K562 (cell line): Measurements from ENCODE around the gene ZBTB38. TPM values are rescaled to one million over a fixed set of nuclear protein-coding genes. Genes with fewer than 3 reads are reported as not detected.

ENCODE experiments used
- ATAC-seq: fragments of 200-7000 bp; cut with Tn5 transposase; 3 replicates; pipeline ENCODE4 v1.9.1; 2020; ENCODE audit warnings: moderate library complexity
- BruUV-seq: library from RNA; stranded (reverse); fragments of 400-500 nt; replicated peaks from 2 replicates; lab custom pipeline; 2021; lab: Mats Ljungman, UMichigan
- CTCF ChIA-PET: fragments of 300-600 bp; formaldehyde crosslinking; extraction: SDS; loops from one replicate; lab custom pipeline; 2021; ENCODE audit warnings: low intra/inter-chr PET ratio; lab: Yijun Ruan, JAX
- POLR2A ChIA-PET: fragments of 300-600, 350-650 bp; sonication (Branson Sonifier 250); formaldehyde crosslinking; extraction: SDS; loops from one replicate; lab custom pipeline; 2021; ENCODE audit warnings: antibody characterized with exemption, inconsistent platforms; lab: Yijun Ruan, JAX
- DNase-seq, 4 experiments: peaks; one replicate each; pipeline versions ENCODE4 v3.0.0 to v3.0.0-alpha.2; 2011 to 2018; ENCODE audit warnings: low spot score in 3 of 4, mixed read lengths in 3 of 4; ENCODE audit errors: extremely low read depth in 1 of 4
- FAIRE-seq: peaks from 2 replicates; lab custom pipeline; 2011; peaks lifted over from hg19 to GRCh38; lab: Jason Lieb, UNC
- H2AFZ ChIP-seq: 2 replicates; pipeline ENCODE4 v1.6.0; 2011; ENCODE audit warnings: low read depth, low read length, control low read depth, inconsistent platforms
- H3K27ac ChIP-seq: fragments of 200-600 bp; 3 replicates; pipeline ENCODE4 v1.8.0; 2011; ENCODE audit warnings: low read depth, mild to moderate bottlenecking, control low read depth, inconsistent platforms, low read length, moderate library complexity, mixed read lengths; ENCODE audit errors: extremely low read depth
- H3K27me3 ChIP-seq, 2 experiments: fragments of 300-600 bp in 1 of 2; 2 replicates in 1 of 2; 3 replicates in 1 of 2; pipeline versions ENCODE4 v1.6.0 to v1.8.0; 2011; ENCODE audit warnings: inconsistent platforms in 2 of 2, low read length in 2 of 2, mild to moderate bottlenecking in 1 of 2, mixed read lengths in 1 of 2, moderate library complexity in 1 of 2; ENCODE audit not compliant: control insufficient read depth in 2 of 2, insufficient read depth in 2 of 2
- H3K36me3 ChIP-seq: fragments of 300-600 bp; 3 replicates; pipeline ENCODE4 v1.8.0; 2011; ENCODE audit warnings: mild to moderate bottlenecking, low read length, inconsistent platforms; ENCODE audit not compliant: control insufficient read depth, insufficient read depth
- H3K4me1 ChIP-seq, 2 experiments: fragments of 200-600 bp in 1 of 2; replicated peaks in 1 of 2; 2 replicates in 1 of 2; 3 replicates in 1 of 2; pipeline versions ENCODE4 v1.5.1 to v1.8.0; 2011; ENCODE audit warnings: inconsistent platforms in 2 of 2, low read length in 2 of 2, mild to moderate bottlenecking in 1 of 2, mixed read lengths in 1 of 2, moderate library complexity in 1 of 2; ENCODE audit not compliant: control insufficient read depth in 2 of 2, insufficient read depth in 2 of 2
- H3K4me2 ChIP-seq: 2 replicates; pipeline ENCODE4 v1.6.1; 2011; ENCODE audit warnings: low read length, control low read depth, inconsistent platforms, mixed read lengths; ENCODE audit not compliant: insufficient read depth
- H3K4me3 ChIP-seq: fragments of 200-600 bp; sonication (generic), shearing (Covaris generic); 2 replicates; pipeline ENCODE4 v1.5.1; 2016; ENCODE audit warnings: control low read depth, inconsistent platforms
- H3K79me2 ChIP-seq: fragments of 200-600 bp; 3 replicates; pipeline ENCODE4 v1.8.0; 2011; ENCODE audit warnings: low read length, inconsistent platforms; ENCODE audit not compliant: control insufficient read depth, insufficient read depth
- H3K9ac ChIP-seq, 2 experiments: 2 replicates each; pipeline versions ENCODE4 v1.6.0 to v1.6.1; 2011; ENCODE audit warnings: low read depth in 2 of 2, low read length in 2 of 2, control low read depth in 1 of 2, inconsistent platforms in 1 of 2, mild to moderate bottlenecking in 1 of 2, mixed read lengths in 1 of 2; ENCODE audit not compliant: insufficient read depth in 1 of 2
- H3K9me1 ChIP-seq: one replicate; pipeline ENCODE4 v1.6.0; 2011; ENCODE audit warnings: inconsistent platforms, mild to moderate bottlenecking, low read length, moderate library complexity; ENCODE audit not compliant: control insufficient read depth, insufficient read depth
- H3K9me3 ChIP-seq: replicated peaks from 2 replicates; pipeline ENCODE4 v1.5.1; 2011; ENCODE audit warnings: low read depth, low read length, inconsistent platforms; ENCODE audit not compliant: control insufficient read depth, insufficient read depth
- H4K20me1 ChIP-seq: replicated peaks from 2 replicates; pipeline ENCODE4 v1.6.1; 2011; ENCODE audit warnings: low read length, inconsistent platforms, mixed read lengths; ENCODE audit not compliant: control insufficient read depth, insufficient read depth
- ATF1 ChIP-seq, 2 experiments: fragments of 450-650 bp in 1 of 2; IDR thresholded peaks; 2 replicates each; pipeline ENCODE4 v1.6.1; 2016; ENCODE audit warnings: missing compliant biosample characterization in 1 of 2, missing genetic modification characterization in 1 of 2
- ATF7 ChIP-seq: fragments of 450-650 bp; IDR thresholded peaks from 2 replicates; pipeline ENCODE4 v1.7.1; 2014; ENCODE audit warnings: mild to moderate bottlenecking, moderate library complexity
- GATAD2A ChIP-seq: fragments of 450-650 bp; IDR thresholded peaks from 2 replicates; pipeline ENCODE4 v1.6.1; 2017
- GTF2A2 ChIP-seq: IDR thresholded peaks from 2 replicates; pipeline ENCODE4 v1.6.1; 2016; ENCODE audit warnings: mild to moderate bottlenecking, missing genetic modification characterization, missing compliant biosample characterization
- HCFC1 ChIP-seq: IDR thresholded peaks from 2 replicates; pipeline ENCODE4 v1.6.1; 2012; ENCODE audit warnings: low read depth, low read length, improper control_type of control experiment
- MAFF ChIP-seq: IDR thresholded peaks from 2 replicates; pipeline ENCODE4 v1.6.1; 2012; ENCODE audit warnings: low read length, improper control_type of control experiment
- RBM34 ChIP-seq: fragments of 200-400 bp; formaldehyde crosslinking; IDR thresholded peaks from 2 replicates; pipeline ENCODE4 v1.6.1; 2018; ENCODE audit warnings: low read length, borderline replicate concordance; ENCODE audit not compliant: insufficient read depth
- RCOR1 ChIP-seq, 2 experiments: IDR thresholded peaks; 2 replicates each; pipeline ENCODE4 v1.6.1; 2012; ENCODE audit warnings: low read depth in 2 of 2, low read length in 2 of 2, borderline replicate concordance in 1 of 2, improper control_type of control experiment in 1 of 2
- TCF7 ChIP-seq: sonication (generic); IDR thresholded peaks from 2 replicates; pipeline ENCODE4 v1.6.1; 2016; ENCODE audit warnings: antibody characterized with exemption, borderline replicate concordance
- ZNF75A ChIP-seq: fragments of 450-650 bp; formaldehyde crosslinking; IDR thresholded peaks from 2 replicates; pipeline ENCODE4 v1.4.0; 2020; ENCODE audit warnings: mild to moderate bottlenecking
- in situ Hi-C: fragments of 300-500 bp; cut with MboI; formaldehyde crosslinking; loops from 4 replicates; pipeline ENCODE4 v1.15.0; 2018; ENCODE audit warnings: inconsistent platforms, mixed read lengths
- intact Hi-C: fragments of 100-400 bp; cut with micrococcal nuclease; formaldehyde crosslinking; loops from 2 replicates; pipeline ENCODE4 v1.14.2; 2022
- polyA plus RNA-seq, 8 experiments: library from polyadenylated mRNA; depleted of rRNA in 4 of 8; stranded (reverse) in 5 of 8; unstranded in 3 of 8; fragments of >200 nt; fragmentation: Nextera tagmentation in 2 of 8; fragmentation: Illumina TruSeq in 1 of 8; extraction: Ambion mirVana in 2 of 8; extraction: Trizol in 1 of 8; gene quantifications; 2 replicates each; pipeline versions ENCODE4 v1.2.1 to v1.2.3, GENCODE V29; 2011 to 2014; ENCODE audit warnings: inconsistent platforms in 1 of 8, missing spikeins in 1 of 8
- total RNA-seq, 7 experiments: library from RNA; depleted of rRNA in 6 of 7; stranded (reverse); fragments of >200 nt in 6 of 7; fragmentation: Illumina TruSeq in 2 of 7; extraction: Trizol in 2 of 7; gene quantifications; 2 replicates each; pipeline versions ENCODE4 v1.2.1 to v1.2.3, GENCODE V29; 2011 to 2021; ENCODE audit warnings: low replicate concordance in 1 of 7
- TF ChIP-seq, protein P1 (sequence below): fragments of 450-650 bp; IDR thresholded peaks from 2 replicates; pipeline ENCODE4 v1.6.1; 2016
- TF ChIP-seq, protein P2 (sequence below): fragments of 250-450 bp; sonication (Bioruptor Pico); IDR thresholded peaks from 2 replicates; pipeline ENCODE4 v1.5.0; 2021
- TF ChIP-seq, protein P3 (sequence below): fragments of 450-650 bp; IDR thresholded peaks from 2 replicates; pipeline ENCODE4 v1.6.1; 2014; ENCODE audit warnings: low read depth, mild to moderate bottlenecking, moderate library complexity, borderline replicate concordance

Gene ZBTB38
- total and polyA plus RNA-seq, 9 of the 15 experiments (the other 6 are each of a cell fraction or from before 2014, with no cell fraction given) = 12.1 to 39.4 (median 22.9) TPM

DNA sequence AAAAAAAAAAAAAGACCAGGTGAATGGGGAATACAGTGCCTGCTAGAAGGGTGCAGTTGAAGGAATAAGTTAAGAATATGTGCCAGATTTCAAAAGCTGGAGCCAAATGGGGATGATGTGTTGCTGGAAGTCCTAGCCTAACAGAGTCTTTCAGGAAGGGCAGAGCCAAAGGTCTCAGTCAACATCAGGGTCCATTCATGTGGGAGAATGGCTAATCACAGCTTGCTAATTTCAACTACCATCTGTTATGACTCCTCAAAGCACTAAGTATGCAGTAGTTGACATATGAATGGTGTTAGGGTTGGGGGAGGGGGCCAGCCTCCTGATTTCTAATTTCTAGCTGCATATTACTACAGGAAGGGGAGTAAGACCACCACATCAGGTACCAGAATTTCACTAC lies 4.4 kb downstream of the ZBTB38 start:
- H3K4me3 ChIP-seq = no peak overlapping the region
- in situ Hi-C loops = no loop called here
- no TSS peak for BruUV-seq
- H3K4me2 ChIP-seq = no peak overlapping the region
- peaks cover 23% of the 10 kb centered on the region for H3K79me2 ChIP-seq
- no peak overlapping the region for H2AFZ ChIP-seq
- H3K36me3 ChIP-seq = peaks cover 49% of the 10 kb centered on the region
- H3K4me1 ChIP-seq = peaks cover 11 to 24% of the 10 kb centered on the region in 2 experiments
- H3K27ac ChIP-seq = no peak overlapping the region
- H3K9me1 ChIP-seq = peaks cover 3% of the 10 kb centered on the region
- H3K27me3 ChIP-seq = no peaks in the 10 kb centered on the region
- no peak for ATAC-seq
- CTCF ChIA-PET = no interaction called here
- no peak for DNase-seq
- H3K9ac ChIP-seq = no peak overlapping the region
- FAIRE-seq = no peak
- H4K20me1 ChIP-seq = no peaks in the 10 kb centered on the region; the same call in 1 of the 2 replicates
- no peaks in the 10 kb centered on the region for H3K9me3 ChIP-seq
- TF ChIP-seq MAFF (no peak), ATF7 (no peak), HCFC1 (no peak), ATF1 (CRISPR knock-in tag; IDR thresholded peaks at IDR 0.05) (no peak), ATF1 (tag; IDR thresholded peaks at IDR 0.05) (no peak), TCF7 (no peak), RBM34 (no peak), GATAD2A (no peak), ZNF75A (CRISPR knock-in tag) (no peak), RCOR1 (IDR thresholded peaks at IDR 0.05; ENCODE audit: borderline replicate concordance in 1 of 2, low read depth in 2 of 2, low read length in 2 of 2) (no peak), GTF2A2 (tag) (no peak)
- TF ChIP-seq, protein P1, sequence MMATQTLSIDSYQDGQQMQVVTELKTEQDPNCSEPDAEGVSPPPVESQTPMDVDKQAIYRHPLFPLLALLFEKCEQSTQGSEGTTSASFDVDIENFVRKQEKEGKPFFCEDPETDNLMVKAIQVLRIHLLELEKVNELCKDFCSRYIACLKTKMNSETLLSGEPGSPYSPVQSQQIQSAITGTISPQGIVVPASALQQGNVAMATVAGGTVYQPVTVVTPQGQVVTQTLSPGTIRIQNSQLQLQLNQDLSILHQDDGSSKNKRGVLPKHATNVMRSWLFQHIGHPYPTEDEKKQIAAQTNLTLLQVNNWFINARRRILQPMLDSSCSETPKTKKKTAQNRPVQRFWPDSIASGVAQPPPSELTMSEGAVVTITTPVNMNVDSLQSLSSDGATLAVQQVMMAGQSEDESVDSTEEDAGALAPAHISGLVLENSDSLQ = no peak
- TF ChIP-seq, protein P2, sequence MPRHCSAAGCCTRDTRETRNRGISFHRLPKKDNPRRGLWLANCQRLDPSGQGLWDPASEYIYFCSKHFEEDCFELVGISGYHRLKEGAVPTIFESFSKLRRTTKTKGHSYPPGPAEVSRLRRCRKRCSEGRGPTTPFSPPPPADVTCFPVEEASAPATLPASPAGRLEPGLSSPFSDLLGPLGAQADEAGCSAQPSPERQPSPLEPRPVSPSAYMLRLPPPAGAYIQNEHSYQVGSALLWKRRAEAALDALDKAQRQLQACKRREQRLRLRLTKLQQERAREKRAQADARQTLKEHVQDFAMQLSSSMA = no peak
- TF ChIP-seq, protein P3, sequence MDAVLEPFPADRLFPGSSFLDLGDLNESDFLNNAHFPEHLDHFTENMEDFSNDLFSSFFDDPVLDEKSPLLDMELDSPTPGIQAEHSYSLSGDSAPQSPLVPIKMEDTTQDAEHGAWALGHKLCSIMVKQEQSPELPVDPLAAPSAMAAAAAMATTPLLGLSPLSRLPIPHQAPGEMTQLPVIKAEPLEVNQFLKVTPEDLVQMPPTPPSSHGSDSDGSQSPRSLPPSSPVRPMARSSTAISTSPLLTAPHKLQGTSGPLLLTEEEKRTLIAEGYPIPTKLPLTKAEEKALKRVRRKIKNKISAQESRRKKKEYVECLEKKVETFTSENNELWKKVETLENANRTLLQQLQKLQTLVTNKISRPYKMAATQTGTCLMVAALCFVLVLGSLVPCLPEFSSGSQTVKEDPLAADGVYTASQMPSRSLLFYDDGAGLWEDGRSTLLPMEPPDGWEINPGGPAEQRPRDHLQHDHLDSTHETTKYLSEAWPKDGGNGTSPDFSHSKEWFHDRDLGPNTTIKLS = no peak
- TF ChIP-seq, all 486 proteins: peak for 0
- intact Hi-C loops = no loop called here
- POLR2A ChIA-PET = interaction anchor here (0.6 to 4.7 kb wide), 3 partner anchors 11 to 578 kb away, joined by 3 to 27 read pairs (median 3); no protein-coding TSS in a partner anchor
